K562 (cell line): ENCODE data around the gene INTS1. TPM values are rescaled to one million over a fixed set of nuclear protein-coding genes. Genes with fewer than 3 reads are reported as not detected.

ENCODE experiments used
- HDAC1 ChIP-seq, 2 experiments: fragments of 450-650 bp; IDR thresholded peaks; 2 replicates each; pipeline ENCODE4 v1.6.1; 2016 to 2017; ENCODE audit warnings: inconsistent platforms in 1 of 2, mild to moderate bottlenecking in 1 of 2, moderate library complexity in 1 of 2
- HDGF ChIP-seq: fragments of 450-650 bp; IDR thresholded peaks from 2 replicates; pipeline ENCODE4 v1.6.1; 2016
- MYC ChIP-seq, 2 experiments: fragments of 250-450 bp in 1 of 2; sonication (Bioruptor Pico) in 1 of 2; IDR thresholded peaks; 2 replicates each; pipeline versions ENCODE4 v1.5.1 to v1.6.1; 2012 to 2021; ENCODE audit warnings: low read depth in 2 of 2, borderline replicate concordance in 1 of 2, improper control_type of control experiment in 1 of 2, low read length in 1 of 2, mild to moderate bottlenecking in 1 of 2, moderate library complexity in 1 of 2
- NR4A1 ChIP-seq, 2 experiments: fragments of 250-450 bp in 1 of 2; fragments of 450-650 bp in 1 of 2; sonication (Bioruptor Pico) in 1 of 2; IDR thresholded peaks; 2 replicates each; pipeline versions ENCODE4 v1.4.0 to v1.6.1; 2016 to 2020; ENCODE audit warnings: mild to moderate bottlenecking in 2 of 2, missing compliant biosample characterization in 1 of 2, missing genetic modification characterization in 1 of 2, moderate library complexity in 1 of 2
- NRF1 ChIP-seq, 2 experiments: fragments of 450-650 bp; IDR thresholded peaks in 1 of 2; conservative IDR thresholded peaks in 1 of 2; 2 replicates each; pipeline ENCODE4 v1.6.1; 2014; ENCODE audit warnings: mild to moderate bottlenecking in 2 of 2
- TCF7 ChIP-seq: sonication (generic); IDR thresholded peaks from 2 replicates; pipeline ENCODE4 v1.6.1; 2016; ENCODE audit warnings: antibody characterized with exemption, borderline replicate concordance
- XRCC4 ChIP-seq: IDR thresholded peaks from one replicate; pipeline ENCODE4 v1.6.1; 2011; ENCODE audit not compliant: insufficient read depth, insufficient read length; ENCODE audit errors: extremely low read depth
- ZC3H8 ChIP-seq: fragments of 450-650 bp; IDR thresholded peaks from 2 replicates; pipeline ENCODE4 v1.6.1; 2017
- ZFX ChIP-seq: sonication (generic); formaldehyde crosslinking; IDR thresholded peaks from 2 replicates; pipeline ENCODE4 v1.8.0; 2022; ENCODE audit warnings: mild to moderate bottlenecking, missing genetic modification reagents, moderate library complexity
- ZNF707 ChIP-seq: fragments of 250-450 bp; sonication (Bioruptor Pico); conservative IDR thresholded peaks from 2 replicates; pipeline ENCODE4 v1.8.0; 2022; ENCODE audit warnings: inconsistent platforms, mild to moderate bottlenecking, moderate library complexity
- ZNF75A ChIP-seq: fragments of 450-650 bp; formaldehyde crosslinking; IDR thresholded peaks from 2 replicates; pipeline ENCODE4 v1.4.0; 2020; ENCODE audit warnings: mild to moderate bottlenecking
- ZNF76 ChIP-seq: fragments of 250-450 bp; sonication (Bioruptor Pico); IDR thresholded peaks from 2 replicates; pipeline ENCODE4 v1.4.0; 2020; ENCODE audit warnings: mild to moderate bottlenecking, moderate library complexity, borderline replicate concordance
- polyA plus RNA-seq, 8 experiments: library from polyadenylated mRNA; depleted of rRNA in 4 of 8; stranded (reverse) in 5 of 8; unstranded in 3 of 8; fragments of >200 nt; fragmentation: Nextera tagmentation in 2 of 8; fragmentation: Illumina TruSeq in 1 of 8; extraction: Ambion mirVana in 2 of 8; extraction: Trizol in 1 of 8; gene quantifications; 2 replicates each; pipeline versions ENCODE4 v1.2.1 to v1.2.3, GENCODE V29; 2011 to 2014; ENCODE audit warnings: inconsistent platforms in 1 of 8, missing spikeins in 1 of 8
- total RNA-seq, 7 experiments: library from RNA; depleted of rRNA in 6 of 7; stranded (reverse); fragments of >200 nt in 6 of 7; fragmentation: Illumina TruSeq in 2 of 7; extraction: Trizol in 2 of 7; gene quantifications; 2 replicates each; pipeline versions ENCODE4 v1.2.1 to v1.2.3, GENCODE V29; 2011 to 2021; ENCODE audit warnings: low replicate concordance in 1 of 7
- TF ChIP-seq, protein P1 (sequence below): fragments of 250-450 bp; sonication (Bioruptor Pico); IDR thresholded peaks from 2 replicates; pipeline ENCODE4 v1.5.0; 2020; ENCODE audit warnings: mild to moderate bottlenecking
- TF ChIP-seq, protein P2 (sequence below): sonication (generic); formaldehyde crosslinking; IDR thresholded peaks from 2 replicates; pipeline ENCODE4 v1.8.0; 2023; ENCODE audit warnings: mild to moderate bottlenecking, missing genetic modification reagents
- TF ChIP-seq, protein P3 (sequence below), 2 experiments: fragments of 450-650 bp; formaldehyde crosslinking in 1 of 2; IDR thresholded peaks; 2 replicates each; pipeline versions ENCODE4 v1.4.0 to v1.6.1; 2014 to 2020; ENCODE audit warnings: mild to moderate bottlenecking in 2 of 2, borderline replicate concordance in 1 of 2, low read depth in 1 of 2

Gene INTS1
- total and polyA plus RNA-seq, 9 of the 15 experiments (the other 6 are each of a cell fraction or from before 2014, with no cell fraction given), result 0.34 to 119 (median 18.5) TPM

DNA sequence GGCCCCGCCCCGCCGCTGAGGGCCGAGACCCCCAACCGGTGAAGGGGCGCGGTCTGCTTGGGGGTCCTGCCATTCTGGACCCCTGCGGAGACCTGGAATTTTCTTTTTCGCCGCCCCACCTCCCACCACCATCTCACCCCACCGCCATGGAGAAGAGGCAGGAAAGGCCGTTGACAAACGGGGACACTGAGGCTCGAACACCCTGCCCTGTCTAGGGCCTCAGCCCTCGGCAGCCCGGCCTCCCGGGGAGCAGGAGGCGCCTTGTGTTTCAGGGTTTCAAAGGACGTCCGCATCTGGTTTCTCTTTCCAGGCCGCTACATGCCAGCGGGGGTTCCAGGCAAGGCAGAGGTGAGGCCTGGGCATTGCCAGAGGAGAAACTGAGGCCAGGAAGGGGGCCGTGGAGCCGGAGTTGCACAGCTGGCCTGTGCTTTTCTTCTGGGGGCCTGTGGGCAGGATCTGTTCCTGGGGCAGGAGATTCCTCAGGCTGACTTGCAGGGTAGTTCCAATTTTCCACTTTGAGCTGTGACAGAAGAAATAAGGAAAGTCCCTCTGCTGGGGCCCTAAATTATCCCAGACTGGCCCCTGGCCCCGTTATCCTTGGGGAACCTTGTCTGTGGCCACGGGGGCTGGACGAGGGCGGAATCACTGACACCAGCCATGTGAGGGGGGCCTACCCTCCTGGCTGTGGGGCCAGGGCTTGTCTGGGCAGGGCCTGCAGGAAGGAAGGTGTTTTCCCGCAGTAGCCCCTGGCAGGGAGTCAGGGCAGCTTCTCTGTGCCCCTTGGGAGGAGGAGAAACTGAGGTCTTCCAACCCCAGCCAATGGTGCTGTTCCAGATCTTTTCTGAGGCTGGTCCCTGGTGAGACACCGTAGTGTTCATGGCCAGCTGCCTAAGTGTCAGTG, 44.0 kb downstream of the INTS1 start (continued):
- peak; percentile 9; the same call in 1 of the 2 replicates for TF ChIP-seq MYC (IDR thresholded peaks at IDR 0.05; ENCODE audit: low read depth, low read length)
- peak; percentile 50; the same call in 1 of the 2 replicates for TF ChIP-seq MYC (CRISPR knock-in tag; IDR thresholded peaks at IDR 0.05; ENCODE audit: borderline replicate concordance, low read depth)
- TF ChIP-seq NRF1 (conservative IDR thresholded peaks at IDR 0.05 in 1 of 2, IDR thresholded peaks at IDR 0.05 in 1 of 2), result no peak; a peak in 1 of 4 replicates
- no peak for TF ChIP-seq HDGF
- TF ChIP-seq NR4A1 (CRISPR knock-in tag; IDR thresholded peaks at IDR 0.05), result no peak
- peak; percentile 28; the same call in 1 of the 2 replicates for TF ChIP-seq NR4A1 (tag; IDR thresholded peaks at IDR 0.05)
- TF ChIP-seq ZFX (CRISPR knock-in tag), result peak; percentile 31; the same call in 1 of the 2 replicates
- no peak for TF ChIP-seq ZC3H8
- TF ChIP-seq ZNF76 (CRISPR knock-in tag), result peak; percentile 62; the same call in 1 of the 2 replicates
- TF ChIP-seq HDAC1 (IDR thresholded peaks at IDR 0.05), result 0 out of 4 replicates have a peak, but pooled peaks of 1 of the 2 experiments have one; percentile 23
- TF ChIP-seq ZNF75A (CRISPR knock-in tag), result no peak
- TF ChIP-seq TCF7, result no peak
- TF ChIP-seq, protein P1, sequence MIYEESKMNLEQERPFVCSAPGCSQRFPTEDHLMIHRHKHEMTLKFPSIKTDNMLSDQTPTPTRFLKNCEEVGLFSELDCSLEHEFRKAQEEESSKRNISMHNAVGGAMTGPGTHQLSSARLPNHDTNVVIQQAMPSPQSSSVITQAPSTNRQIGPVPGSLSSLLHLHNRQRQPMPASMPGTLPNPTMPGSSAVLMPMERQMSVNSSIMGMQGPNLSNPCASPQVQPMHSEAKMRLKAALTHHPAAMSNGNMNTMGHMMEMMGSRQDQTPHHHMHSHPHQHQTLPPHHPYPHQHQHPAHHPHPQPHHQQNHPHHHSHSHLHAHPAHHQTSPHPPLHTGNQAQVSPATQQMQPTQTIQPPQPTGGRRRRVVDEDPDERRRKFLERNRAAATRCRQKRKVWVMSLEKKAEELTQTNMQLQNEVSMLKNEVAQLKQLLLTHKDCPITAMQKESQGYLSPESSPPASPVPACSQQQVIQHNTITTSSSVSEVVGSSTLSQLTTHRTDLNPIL (CRISPR knock-in tag), result no peak
- TF ChIP-seq, protein P2, sequence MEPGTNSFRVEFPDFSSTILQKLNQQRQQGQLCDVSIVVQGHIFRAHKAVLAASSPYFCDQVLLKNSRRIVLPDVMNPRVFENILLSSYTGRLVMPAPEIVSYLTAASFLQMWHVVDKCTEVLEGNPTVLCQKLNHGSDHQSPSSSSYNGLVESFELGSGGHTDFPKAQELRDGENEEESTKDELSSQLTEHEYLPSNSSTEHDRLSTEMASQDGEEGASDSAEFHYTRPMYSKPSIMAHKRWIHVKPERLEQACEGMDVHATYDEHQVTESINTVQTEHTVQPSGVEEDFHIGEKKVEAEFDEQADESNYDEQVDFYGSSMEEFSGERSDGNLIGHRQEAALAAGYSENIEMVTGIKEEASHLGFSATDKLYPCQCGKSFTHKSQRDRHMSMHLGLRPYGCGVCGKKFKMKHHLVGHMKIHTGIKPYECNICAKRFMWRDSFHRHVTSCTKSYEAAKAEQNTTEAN (CRISPR knock-in tag), result no peak
- TF ChIP-seq XRCC4, result no peak
- TF ChIP-seq, protein P3, sequence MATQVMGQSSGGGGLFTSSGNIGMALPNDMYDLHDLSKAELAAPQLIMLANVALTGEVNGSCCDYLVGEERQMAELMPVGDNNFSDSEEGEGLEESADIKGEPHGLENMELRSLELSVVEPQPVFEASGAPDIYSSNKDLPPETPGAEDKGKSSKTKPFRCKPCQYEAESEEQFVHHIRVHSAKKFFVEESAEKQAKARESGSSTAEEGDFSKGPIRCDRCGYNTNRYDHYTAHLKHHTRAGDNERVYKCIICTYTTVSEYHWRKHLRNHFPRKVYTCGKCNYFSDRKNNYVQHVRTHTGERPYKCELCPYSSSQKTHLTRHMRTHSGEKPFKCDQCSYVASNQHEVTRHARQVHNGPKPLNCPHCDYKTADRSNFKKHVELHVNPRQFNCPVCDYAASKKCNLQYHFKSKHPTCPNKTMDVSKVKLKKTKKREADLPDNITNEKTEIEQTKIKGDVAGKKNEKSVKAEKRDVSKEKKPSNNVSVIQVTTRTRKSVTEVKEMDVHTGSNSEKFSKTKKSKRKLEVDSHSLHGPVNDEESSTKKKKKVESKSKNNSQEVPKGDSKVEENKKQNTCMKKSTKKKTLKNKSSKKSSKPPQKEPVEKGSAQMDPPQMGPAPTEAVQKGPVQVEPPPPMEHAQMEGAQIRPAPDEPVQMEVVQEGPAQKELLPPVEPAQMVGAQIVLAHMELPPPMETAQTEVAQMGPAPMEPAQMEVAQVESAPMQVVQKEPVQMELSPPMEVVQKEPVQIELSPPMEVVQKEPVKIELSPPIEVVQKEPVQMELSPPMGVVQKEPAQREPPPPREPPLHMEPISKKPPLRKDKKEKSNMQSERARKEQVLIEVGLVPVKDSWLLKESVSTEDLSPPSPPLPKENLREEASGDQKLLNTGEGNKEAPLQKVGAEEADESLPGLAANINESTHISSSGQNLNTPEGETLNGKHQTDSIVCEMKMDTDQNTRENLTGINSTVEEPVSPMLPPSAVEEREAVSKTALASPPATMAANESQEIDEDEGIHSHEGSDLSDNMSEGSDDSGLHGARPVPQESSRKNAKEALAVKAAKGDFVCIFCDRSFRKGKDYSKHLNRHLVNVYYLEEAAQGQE (IDR thresholded peaks at IDR 0.05; ENCODE audit: borderline replicate concordance), result no peak
- TF ChIP-seq, protein P3 (CRISPR knock-in tag; IDR thresholded peaks at IDR 0.05; ENCODE audit: low read depth), result 0 out of 2 replicates have a peak, but pooled peaks have one; percentile 37
- TF ChIP-seq ZNF707, result 0 out of 2 replicates have a peak, but pooled peaks have one; percentile 24
